SK-N-SH (cell line): Measurements from ENCODE around the gene PLCG1. TPM values are rescaled to one million over a fixed set of nuclear protein-coding genes. Genes with fewer than 3 reads are reported as not detected.

Source experiments
- CTCF ChIA-PET: fragments of 300-600, 350-600 bp; formaldehyde crosslinking; extraction: SDS; loops from one replicate; lab custom pipeline; 2021; lab: Yijun Ruan, JAX
- POLR2A ChIA-PET: fragments of 350-600 bp; sonication (Branson Sonifier 250); formaldehyde crosslinking; extraction: SDS; loops from one replicate; lab custom pipeline; 2020; ENCODE audit warnings: antibody characterized with exemption, inconsistent platforms; lab: Yijun Ruan, JAX
- DNase-seq: peaks from one replicate; pipeline ENCODE4 v3.0.0; 2012
- H2AFZ ChIP-seq: fragments of 200-600 bp; sonication (generic); 2 replicates; pipeline ENCODE4 v1.8.1; 2016; ENCODE audit warnings: antibody characterized with exemption, mild to moderate bottlenecking, low read depth
- H3F3A ChIP-seq: fragments of 200-600 bp; sonication (generic); replicated peaks from 2 replicates; pipeline ENCODE3; 2016; ENCODE audit warnings: antibody characterized with exemption, mild to moderate bottlenecking; ENCODE audit not compliant: insufficient read depth
- H3K27ac ChIP-seq, 2 experiments: fragments of 200-500 bp in 1 of 2; fragments of 200-600 bp in 1 of 2; sonication (Bioruptor generic) in 1 of 2; sonication (generic), shearing (Covaris generic) in 1 of 2; 2 replicates each; pipeline versions ENCODE4 v1.5.1 to v1.6.1; 2014 to 2016; ENCODE audit warnings: low read depth in 2 of 2, inconsistent platforms in 1 of 2, low read length in 1 of 2, mild to moderate bottlenecking in 1 of 2, mixed read lengths in 1 of 2
- H3K27me3 ChIP-seq: fragments of 200-600 bp; sonication (generic), shearing (Covaris generic); 2 replicates; pipeline ENCODE4 v1.6.1; 2016; ENCODE audit warnings: mixed run types; ENCODE audit not compliant: insufficient read depth
- H3K36me3 ChIP-seq, 2 experiments: fragments of 200-500 bp in 1 of 2; fragments of 200-600 bp in 1 of 2; sonication (Bioruptor generic) in 1 of 2; sonication (generic) in 1 of 2; replicated peaks in 1 of 2; 2 replicates each; pipeline versions ENCODE3 to v1.5.1; 2014 to 2016; ENCODE audit warnings: low read length in 1 of 2, mild to moderate bottlenecking in 1 of 2; ENCODE audit not compliant: insufficient read depth in 2 of 2, control insufficient read depth in 1 of 2
- H3K4me1 ChIP-seq, 2 experiments: fragments of 200-500 bp in 1 of 2; fragments of 200-600 bp in 1 of 2; sonication (Bioruptor generic) in 1 of 2; sonication (generic), shearing (Covaris generic) in 1 of 2; 2 replicates each; pipeline versions ENCODE4 v1.5.1 to v1.6.1; 2014 to 2016; ENCODE audit warnings: low read depth in 1 of 2, low read length in 1 of 2, mixed run types in 1 of 2; ENCODE audit not compliant: insufficient read depth in 2 of 2, control insufficient read depth in 1 of 2
- H3K4me2 ChIP-seq: fragments of 200-600 bp; sonication (generic), shearing (Covaris generic); 2 replicates; pipeline ENCODE4 v1.6.1; 2017; ENCODE audit warnings: mixed run types
- H3K4me3 ChIP-seq, 2 experiments: fragments of 200-500 bp in 1 of 2; fragments of 200-600 bp in 1 of 2; sonication (Bioruptor generic) in 1 of 2; sonication (generic), shearing (Covaris generic) in 1 of 2; 2 replicates each; pipeline versions ENCODE4 v1.5.1 to v1.8.1; 2014 to 2016; ENCODE audit warnings: low read depth in 2 of 2, inconsistent platforms in 1 of 2, low read length in 1 of 2, mild to moderate bottlenecking in 1 of 2, mixed read lengths in 1 of 2, moderate library complexity in 1 of 2
- H3K79me2 ChIP-seq: fragments of 200-600 bp; sonication (generic); 2 replicates; pipeline ENCODE4 v1.8.1; 2017; ENCODE audit warnings: mild to moderate bottlenecking; ENCODE audit not compliant: insufficient read depth
- H3K9ac ChIP-seq: fragments of 200-600 bp; sonication (generic); 2 replicates; pipeline ENCODE4 v1.6.1; 2017; ENCODE audit warnings: mixed run types
- H3K9me2 ChIP-seq: fragments of 200-600 bp; sonication (generic); 2 replicates; pipeline ENCODE4 v1.6.1; 2017; ENCODE audit warnings: mixed run types
- H3K9me3 ChIP-seq: fragments of 200-600 bp; sonication (generic); 2 replicates; pipeline ENCODE4 v1.6.1; 2017; ENCODE audit warnings: mixed run types, mild to moderate bottlenecking, moderate library complexity
- H4K20me1 ChIP-seq: fragments of 200-600 bp; sonication (generic); 2 replicates; pipeline ENCODE4 v1.6.1; 2017; ENCODE audit warnings: mild to moderate bottlenecking, mixed run types; ENCODE audit not compliant: insufficient read depth
- CTCF ChIP-seq: fragments of 200-600 bp; sonication (generic); IDR thresholded peaks from 2 replicates; pipeline ENCODE4 v1.6.1; 2017; ENCODE audit warnings: antibody characterized with exemption, mild to moderate bottlenecking, moderate library complexity
- EP300 ChIP-seq, 2 experiments: IDR thresholded peaks; 2 replicates each; pipeline versions ENCODE4 v1.4.0 to v1.6.1; 2012; ENCODE audit warnings: borderline replicate concordance in 1 of 2, low read depth in 1 of 2, low read length in 1 of 2
- EZH2phosphoT487 ChIP-seq: fragments of 200-600 bp; sonication (generic); IDR thresholded peaks from 2 replicates; pipeline ENCODE4 v1.6.1; 2017; ENCODE audit warnings: low read depth, mixed run types, mild to moderate bottlenecking, antibody characterized with exemption, moderate library complexity, borderline replicate concordance
- FOSL2 ChIP-seq: IDR thresholded peaks from 2 replicates; pipeline ENCODE4 v1.4.0; 2012; ENCODE audit warnings: low read depth, mild to moderate bottlenecking, moderate library complexity, borderline replicate concordance
- FOXJ3 ChIP-seq: sonication (generic); formaldehyde crosslinking; IDR thresholded peaks from 2 replicates; pipeline ENCODE4 v1.5.1; 2020; ENCODE audit warnings: mild to moderate bottlenecking, missing genetic modification reagents
- JUND ChIP-seq: IDR thresholded peaks from 2 replicates; pipeline ENCODE4 v1.4.0; 2012
- NRF1 ChIP-seq: IDR thresholded peaks from 2 replicates; pipeline ENCODE4 v1.6.1; 2012; ENCODE audit warnings: low read depth, mild to moderate bottlenecking, low read length
- RAD21 ChIP-seq: IDR thresholded peaks from 2 replicates; pipeline ENCODE4 v1.6.1; 2012; ENCODE audit warnings: mild to moderate bottlenecking, low read length
- SMC3 ChIP-seq: IDR thresholded peaks from 2 replicates; pipeline ENCODE4 v1.6.1; 2012; ENCODE audit warnings: low read depth, low read length, improper control_type of control experiment
- TEAD4 ChIP-seq: IDR thresholded peaks from 2 replicates; pipeline ENCODE4 v1.4.0; 2012; ENCODE audit warnings: mild to moderate bottlenecking, borderline replicate concordance; ENCODE audit not compliant: insufficient read depth
- YY1 ChIP-seq: IDR thresholded peaks from 2 replicates; pipeline ENCODE4 v1.4.0; 2012; ENCODE audit warnings: low read depth, mild to moderate bottlenecking
- WGBS: methylation state at CpG from one replicate; pipeline ENCODE4 v1.1.6; 2017; ENCODE audit warnings: low lambda C conversion rate; 5-methylcytosine and 5-hydroxymethylcytosine counted together
- polyA plus RNA-seq, 3 experiments: library from polyadenylated mRNA; depleted of rRNA; stranded (reverse); fragments of >200 nt; gene quantifications; 2 replicates each; pipeline ENCODE4 v1.2.3, GENCODE V29; 2012
- TF ChIP-seq, protein P1 (sequence below): IDR thresholded peaks from 2 replicates; pipeline ENCODE4 v1.6.1; 2012; ENCODE audit warnings: mild to moderate bottlenecking, low read depth, low read length, moderate library complexity
- TF ChIP-seq, protein P2 (sequence below): fragments of 150-350 bp; IDR thresholded peaks from 2 replicates; pipeline ENCODE4 v1.6.1; 2016; ENCODE audit warnings: mild to moderate bottlenecking, low read depth, low read length
- TF ChIP-seq, protein P3 (sequence below): fragments of 150-350 bp; IDR thresholded peaks from 2 replicates; pipeline ENCODE4 v1.6.1; 2017; ENCODE audit warnings: antibody characterized with exemption, low read length, low read depth, borderline replicate concordance

The PLCG1 gene
- polyA plus RNA-seq, 1 of the 3 experiments (the other 2 are of a cell fraction) = 81.4 TPM

DNA sequence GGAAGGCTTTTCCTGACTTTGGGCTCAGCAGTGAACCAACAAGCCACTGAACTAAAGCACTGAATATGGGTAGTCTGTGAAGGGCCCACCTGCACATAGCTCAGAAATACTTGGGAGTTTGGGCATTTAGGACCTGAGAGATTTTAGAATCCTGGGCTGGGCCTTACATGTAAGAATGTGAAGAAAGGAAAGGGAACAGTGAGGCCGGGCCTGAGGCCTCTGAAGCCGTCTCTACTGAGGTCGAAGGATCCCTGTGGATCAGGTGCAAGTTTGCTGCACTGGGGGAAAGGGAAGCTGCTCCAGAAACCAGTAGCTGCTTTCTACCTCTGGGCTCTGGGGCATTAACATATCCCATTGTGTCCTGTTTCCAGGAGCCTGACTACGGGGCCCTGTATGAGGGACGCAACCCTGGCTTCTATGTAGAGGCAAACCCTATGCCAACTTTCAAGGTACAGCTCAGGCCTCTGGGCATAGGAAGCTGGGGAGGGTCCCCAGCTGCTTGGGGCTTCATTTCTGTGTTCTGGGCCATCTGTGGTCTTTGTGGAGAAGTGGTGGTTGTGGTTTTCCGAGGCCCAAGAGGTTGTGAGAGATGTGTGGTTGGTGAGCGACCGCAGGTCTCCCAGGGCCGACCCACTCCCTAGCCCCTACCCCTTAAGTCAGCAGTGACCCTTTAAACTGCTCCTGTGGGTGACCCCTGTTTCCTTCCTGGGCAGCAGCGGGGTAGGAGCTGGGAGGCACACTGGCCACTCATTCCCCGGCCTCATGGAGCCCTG, 30.3 kb downstream of the PLCG1 start:
- Histone ChIP-seq H4K20me1 (peaks cover 5% of the 10 kb centered on the region; the same call in 1 of the 2 replicates), H3K4me3 (no peak overlapping the region), H3K9ac (no peak overlapping the region), H3F3A (peaks cover 6% of the 10 kb centered on the region), H3K9me2 (no peaks in the 10 kb centered on the region), H3K9me3 (no peaks in the 10 kb centered on the region), H3K4me1 (no peaks in the 10 kb centered on the region), H3K27me3 (no peaks in the 10 kb centered on the region), H2AFZ (no peak overlapping the region), H3K36me3 (peaks cover 42 to 94% of the 10 kb centered on the region in 2 experiments), H3K79me2 (no peaks in the 10 kb centered on the region), H3K4me2 (no peak overlapping the region), H3K27ac (no peak overlapping the region)
- TF ChIP-seq, protein P1, sequence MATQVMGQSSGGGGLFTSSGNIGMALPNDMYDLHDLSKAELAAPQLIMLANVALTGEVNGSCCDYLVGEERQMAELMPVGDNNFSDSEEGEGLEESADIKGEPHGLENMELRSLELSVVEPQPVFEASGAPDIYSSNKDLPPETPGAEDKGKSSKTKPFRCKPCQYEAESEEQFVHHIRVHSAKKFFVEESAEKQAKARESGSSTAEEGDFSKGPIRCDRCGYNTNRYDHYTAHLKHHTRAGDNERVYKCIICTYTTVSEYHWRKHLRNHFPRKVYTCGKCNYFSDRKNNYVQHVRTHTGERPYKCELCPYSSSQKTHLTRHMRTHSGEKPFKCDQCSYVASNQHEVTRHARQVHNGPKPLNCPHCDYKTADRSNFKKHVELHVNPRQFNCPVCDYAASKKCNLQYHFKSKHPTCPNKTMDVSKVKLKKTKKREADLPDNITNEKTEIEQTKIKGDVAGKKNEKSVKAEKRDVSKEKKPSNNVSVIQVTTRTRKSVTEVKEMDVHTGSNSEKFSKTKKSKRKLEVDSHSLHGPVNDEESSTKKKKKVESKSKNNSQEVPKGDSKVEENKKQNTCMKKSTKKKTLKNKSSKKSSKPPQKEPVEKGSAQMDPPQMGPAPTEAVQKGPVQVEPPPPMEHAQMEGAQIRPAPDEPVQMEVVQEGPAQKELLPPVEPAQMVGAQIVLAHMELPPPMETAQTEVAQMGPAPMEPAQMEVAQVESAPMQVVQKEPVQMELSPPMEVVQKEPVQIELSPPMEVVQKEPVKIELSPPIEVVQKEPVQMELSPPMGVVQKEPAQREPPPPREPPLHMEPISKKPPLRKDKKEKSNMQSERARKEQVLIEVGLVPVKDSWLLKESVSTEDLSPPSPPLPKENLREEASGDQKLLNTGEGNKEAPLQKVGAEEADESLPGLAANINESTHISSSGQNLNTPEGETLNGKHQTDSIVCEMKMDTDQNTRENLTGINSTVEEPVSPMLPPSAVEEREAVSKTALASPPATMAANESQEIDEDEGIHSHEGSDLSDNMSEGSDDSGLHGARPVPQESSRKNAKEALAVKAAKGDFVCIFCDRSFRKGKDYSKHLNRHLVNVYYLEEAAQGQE = no peak
- no peak for TF ChIP-seq YY1
- TF ChIP-seq JUND = no peak
- TF ChIP-seq, protein P2, sequence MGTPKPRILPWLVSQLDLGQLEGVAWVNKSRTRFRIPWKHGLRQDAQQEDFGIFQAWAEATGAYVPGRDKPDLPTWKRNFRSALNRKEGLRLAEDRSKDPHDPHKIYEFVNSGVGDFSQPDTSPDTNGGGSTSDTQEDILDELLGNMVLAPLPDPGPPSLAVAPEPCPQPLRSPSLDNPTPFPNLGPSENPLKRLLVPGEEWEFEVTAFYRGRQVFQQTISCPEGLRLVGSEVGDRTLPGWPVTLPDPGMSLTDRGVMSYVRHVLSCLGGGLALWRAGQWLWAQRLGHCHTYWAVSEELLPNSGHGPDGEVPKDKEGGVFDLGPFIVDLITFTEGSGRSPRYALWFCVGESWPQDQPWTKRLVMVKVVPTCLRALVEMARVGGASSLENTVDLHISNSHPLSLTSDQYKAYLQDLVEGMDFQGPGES = no peak
- DNase-seq = no peak
- CTCF ChIA-PET = interaction anchor here (0.8 to 7.6 kb wide), 7 partner anchors 12 to 199 kb away, joined by 3 to 112 read pairs (median 4); partner anchors contain the start of gene LPIN3
- WGBS = 95% methylated on average over 8 of the region's 11 CpGs
- POLR2A ChIA-PET = no interaction called here

DNA sequence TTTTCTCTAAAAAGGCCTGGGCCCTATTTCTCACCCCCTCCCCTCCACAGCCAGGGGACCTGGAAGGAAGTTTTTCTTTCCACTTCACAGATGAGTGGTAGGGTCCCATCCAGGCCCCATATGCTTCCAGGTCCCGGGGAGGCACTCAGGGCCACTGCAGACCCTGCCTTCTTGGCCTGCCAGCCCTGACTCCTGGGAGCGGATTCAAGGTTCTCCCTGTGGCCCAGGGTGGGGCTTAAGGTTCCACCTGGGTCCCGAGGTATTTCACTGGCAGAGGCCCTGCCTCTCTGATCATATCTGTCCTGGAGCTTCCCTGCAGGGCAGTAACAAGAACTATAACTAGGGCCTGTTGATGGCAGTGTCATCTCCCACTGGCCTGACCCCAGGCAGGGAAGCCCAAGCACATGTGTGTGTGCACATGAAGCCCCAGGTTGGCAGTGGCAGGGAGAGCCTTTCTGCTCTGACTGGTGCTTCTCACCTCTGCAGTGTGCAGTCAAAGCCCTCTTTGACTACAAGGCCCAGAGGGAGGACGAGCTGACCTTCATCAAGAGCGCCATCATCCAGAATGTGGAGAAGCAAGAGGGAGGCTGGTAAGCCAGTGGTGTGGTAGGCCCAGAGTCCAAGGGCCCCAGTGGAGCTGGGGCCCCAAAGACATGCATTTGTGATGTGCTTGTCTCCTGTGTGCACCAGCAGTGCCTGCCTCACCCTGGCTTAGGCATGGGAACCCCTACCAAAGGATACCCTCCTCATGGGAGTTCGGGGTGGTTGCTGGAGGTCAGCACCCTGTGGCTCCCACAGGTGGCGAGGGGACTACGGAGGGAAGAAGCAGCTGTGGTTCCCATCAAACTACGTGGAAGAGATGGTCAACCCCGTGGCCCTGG, 31.2 kb downstream of the PLCG1 start:
- ChIA-PET CTCF (interaction anchor here (0.8 to 7.6 kb wide), 7 partner anchors 10 to 199 kb away, joined by 3 to 112 read pairs (median 4); partner anchors contain the start of gene LPIN3), POLR2A (no interaction called here)
- no peak overlapping the region for H3K9ac ChIP-seq
- H4K20me1 ChIP-seq = peaks cover 5% of the 10 kb centered on the region; the same call in 1 of the 2 replicates
- H3K9me3 ChIP-seq = no peaks in the 10 kb centered on the region
- no peak for DNase-seq
- no peak overlapping the region for H2AFZ ChIP-seq
- H3K79me2 ChIP-seq = no peaks in the 10 kb centered on the region
- no peak overlapping the region for H3K4me3 ChIP-seq
- WGBS = 97% methylated on average over 10 of the region's 10 CpGs
- H3K9me2 ChIP-seq = no peaks in the 10 kb centered on the region
- TF ChIP-seq NRF1 (no peak), RAD21 (no peak), TEAD4 (no peak), CTCF (no peak), SMC3 (no peak), FOXJ3 (no peak), FOSL2 (no peak), EP300 (IDR thresholded peaks at IDR 0.05; ENCODE audit: borderline replicate concordance in 1 of 2, low read depth in 1 of 2, low read length in 1 of 2) (no peak), EZH2phosphoT487 (no peak)
- TF ChIP-seq, protein P3, sequence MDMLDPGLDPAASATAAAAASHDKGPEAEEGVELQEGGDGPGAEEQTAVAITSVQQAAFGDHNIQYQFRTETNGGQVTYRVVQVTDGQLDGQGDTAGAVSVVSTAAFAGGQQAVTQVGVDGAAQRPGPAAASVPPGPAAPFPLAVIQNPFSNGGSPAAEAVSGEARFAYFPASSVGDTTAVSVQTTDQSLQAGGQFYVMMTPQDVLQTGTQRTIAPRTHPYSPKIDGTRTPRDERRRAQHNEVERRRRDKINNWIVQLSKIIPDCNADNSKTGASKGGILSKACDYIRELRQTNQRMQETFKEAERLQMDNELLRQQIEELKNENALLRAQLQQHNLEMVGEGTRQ = no peak
- H3K27ac ChIP-seq = no peak overlapping the region
- H3F3A ChIP-seq = peaks cover 6% of the 10 kb centered on the region
- H3K4me2 ChIP-seq = no peak overlapping the region
- H3K27me3 ChIP-seq = no peaks in the 10 kb centered on the region
- H3K36me3 ChIP-seq = peaks cover 43 to 92% of the 10 kb centered on the region in 2 experiments
- no peaks in the 10 kb centered on the region for H3K4me1 ChIP-seq
